NCI-H82 (cell line): ENCODE results near the gene COMMD4.
"Not testable (repeated sequence)": the region's sequence is repeated elsewhere in the genome, so short reads cannot be mapped to it uniquely, and the experiment has no call there.

Source experiments
- DNase-seq: peaks from one replicate; lab custom pipeline; 2025; lab: John Stamatoyannopoulos, UW

COMMD4 gene

DNA sequence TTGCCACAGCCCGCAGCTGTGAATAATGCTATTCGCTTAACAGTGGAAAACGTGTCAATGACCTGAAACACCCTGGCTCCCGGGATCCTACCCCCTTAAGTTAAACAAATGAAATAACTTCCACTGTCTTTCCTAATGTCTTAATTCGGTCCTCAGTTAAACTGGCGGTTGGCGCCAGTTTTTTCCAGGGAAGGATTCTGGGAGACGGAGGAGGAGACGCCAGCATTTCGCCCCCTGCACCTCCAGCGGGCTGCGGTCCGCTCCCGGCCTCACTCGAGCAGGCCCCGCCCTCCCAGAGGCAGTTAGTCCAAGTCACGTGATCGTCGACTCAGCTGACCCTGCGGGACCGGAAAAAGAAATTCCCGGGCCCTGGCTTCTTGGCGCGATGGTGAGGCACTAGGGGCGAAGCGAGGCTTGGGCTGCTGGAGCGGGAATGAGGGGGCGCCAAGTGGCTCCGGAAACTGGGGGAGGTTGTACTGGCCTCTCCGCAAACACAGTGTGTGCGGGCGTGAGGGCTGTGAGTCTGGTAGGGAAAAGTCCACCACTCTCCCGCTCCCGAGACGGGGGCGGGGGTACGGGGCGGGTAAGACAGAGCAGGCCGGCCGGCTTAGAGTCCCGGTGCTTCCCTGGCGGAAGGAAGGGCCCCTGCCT lies at the start of gene COMMD4:
TSS of gene COMMD4 (plus strand) at position 359 of the 651 bp plus-strand sequence. CDS start at position 386, 27 bp downstream.
- peak; percentile 98 for DNase-seq

DNA sequence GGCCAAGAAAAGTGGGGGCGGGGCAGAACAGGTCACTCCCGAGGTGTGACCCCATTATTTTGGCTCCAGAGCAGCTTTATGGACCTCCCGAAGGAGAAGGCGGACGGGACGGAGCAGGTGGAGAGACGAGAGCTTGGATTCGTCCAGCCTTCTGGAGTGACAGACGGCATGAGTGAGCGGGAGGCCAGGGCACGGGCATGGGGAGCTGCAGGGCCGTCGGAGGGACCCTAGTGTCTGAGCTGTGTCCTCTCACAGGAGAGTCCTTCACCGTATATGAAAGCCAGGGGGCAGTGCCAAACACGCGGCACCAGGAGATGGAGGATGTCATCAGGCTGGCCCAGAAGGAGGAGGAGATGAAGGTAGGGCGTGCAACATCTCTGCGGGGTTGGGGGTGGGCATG lies 42.2 kb upstream of the COMMD4 start:
- DNase-seq: not testable (repeated sequence)

DNA sequence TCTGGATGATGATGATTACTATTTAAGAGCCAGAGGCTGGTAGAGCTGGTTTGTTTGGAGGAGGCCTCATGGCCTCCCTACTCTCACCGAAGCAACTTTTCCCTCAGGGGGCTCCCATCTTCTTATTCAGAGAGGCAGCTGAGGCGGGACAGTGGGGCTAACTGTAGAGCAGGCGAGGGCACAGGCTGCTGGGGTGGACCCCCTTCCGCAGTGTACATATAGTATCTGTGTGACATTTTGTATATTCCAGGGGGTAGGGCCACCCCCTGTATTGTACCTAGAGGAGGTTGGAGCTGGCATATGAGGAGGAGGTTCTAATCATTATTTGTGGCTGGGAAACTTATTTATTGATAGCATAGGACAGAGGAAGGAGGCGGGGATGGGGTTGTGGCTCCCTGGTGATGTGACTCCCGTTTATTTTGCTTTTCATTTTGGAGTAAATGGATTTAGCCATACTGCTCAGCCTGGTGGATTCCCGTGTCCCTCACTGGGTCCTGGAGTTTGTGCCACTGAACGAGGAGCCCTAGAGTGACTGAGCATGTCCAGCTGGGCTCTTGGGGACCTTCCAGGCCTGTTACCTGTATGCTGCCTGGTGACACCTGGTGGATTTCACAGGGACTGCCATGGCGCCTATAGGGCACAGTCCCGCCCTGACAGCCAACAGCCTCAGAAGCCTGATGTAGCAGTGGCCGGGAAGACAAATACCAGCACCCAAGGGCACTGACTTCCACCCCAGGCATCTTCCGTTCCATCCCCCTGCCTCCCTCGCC lies 37.1 kb upstream of the COMMD4 start:
- DNase-seq: not testable (repeated sequence)

DNA sequence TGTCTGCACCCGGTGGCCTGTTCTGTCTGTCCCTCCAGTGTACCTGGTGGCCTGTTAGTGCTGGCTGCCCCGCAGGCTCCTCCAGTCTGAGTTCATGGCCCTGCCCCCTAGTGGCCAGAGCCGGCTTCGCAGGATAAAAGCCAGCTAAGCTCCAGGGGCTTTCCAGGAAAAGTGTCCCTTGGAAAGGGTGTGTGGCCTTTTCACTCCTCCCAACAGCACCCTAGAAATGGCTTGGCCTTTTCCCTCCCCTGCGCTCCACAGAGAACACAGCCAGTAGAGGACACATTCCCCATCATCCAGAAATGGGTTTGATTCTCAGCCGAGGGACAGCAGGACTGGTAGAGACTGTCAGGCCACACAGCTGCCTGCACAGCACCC lies 36.6 kb upstream of the COMMD4 start:
- not testable (repeated sequence) for DNase-seq

DNA sequence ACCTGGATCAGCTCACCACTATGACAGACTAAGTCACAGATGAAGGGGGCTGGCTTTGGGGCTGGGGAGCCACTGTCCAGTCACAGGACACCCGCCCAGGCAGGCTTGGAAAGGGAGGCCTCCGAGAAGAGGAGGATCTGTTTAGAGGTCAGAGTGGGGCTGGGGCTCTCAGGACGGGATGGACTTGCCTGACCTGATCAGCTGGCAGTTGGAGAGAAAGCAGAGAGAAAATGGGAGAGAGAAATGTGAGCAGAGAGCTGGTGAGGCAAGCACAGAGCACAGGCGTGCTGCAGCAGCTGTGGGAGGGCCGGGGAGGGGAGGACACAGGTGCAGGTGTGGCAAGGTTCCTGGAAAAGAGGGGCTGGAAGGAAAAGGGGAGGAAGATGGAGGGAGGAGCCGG lies 35.8 kb upstream of the COMMD4 start:
- DNase-seq: not testable (repeated sequence)

DNA sequence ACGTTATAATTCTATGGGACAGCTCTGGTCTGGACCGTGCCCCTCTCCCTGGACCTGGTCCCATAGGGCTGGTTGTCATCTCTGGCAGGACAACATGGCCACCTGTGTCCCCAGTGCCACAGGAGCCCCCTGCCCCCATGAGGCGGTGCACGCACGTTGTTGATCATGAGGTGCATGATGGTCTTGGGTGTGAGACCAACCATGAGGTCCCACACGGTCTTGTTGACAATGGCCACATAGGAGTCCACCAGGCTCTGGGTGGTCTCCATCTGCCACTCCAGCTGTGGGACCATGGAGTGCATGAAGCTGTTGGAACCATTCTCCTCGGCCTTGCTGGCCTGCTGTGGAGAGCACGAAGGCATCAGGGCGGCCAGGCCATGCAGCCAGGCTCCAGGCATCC lies 33.5 kb upstream of the COMMD4 start:
- DNase-seq: no peak

DNA sequence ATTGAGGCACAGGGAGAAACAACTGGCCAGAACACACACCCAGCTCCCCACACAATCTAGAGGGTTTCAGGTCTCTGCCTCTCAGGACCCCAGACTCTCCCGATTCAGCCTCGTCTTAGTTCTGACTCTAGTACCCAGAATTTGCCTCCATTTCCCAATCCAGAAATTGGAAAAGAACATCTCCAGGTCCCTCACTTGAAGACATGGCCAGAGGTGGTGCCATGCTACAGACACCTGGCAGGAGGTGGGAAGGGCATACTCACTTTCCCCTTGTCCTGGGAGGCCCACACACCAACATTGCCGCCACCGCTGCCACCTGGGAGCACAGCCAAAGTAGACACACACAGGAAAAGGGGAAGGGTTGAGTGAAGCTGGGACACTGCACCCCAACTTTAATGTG lies 33.1 kb upstream of the COMMD4 start:
- not testable (repeated sequence) for DNase-seq

DNA sequence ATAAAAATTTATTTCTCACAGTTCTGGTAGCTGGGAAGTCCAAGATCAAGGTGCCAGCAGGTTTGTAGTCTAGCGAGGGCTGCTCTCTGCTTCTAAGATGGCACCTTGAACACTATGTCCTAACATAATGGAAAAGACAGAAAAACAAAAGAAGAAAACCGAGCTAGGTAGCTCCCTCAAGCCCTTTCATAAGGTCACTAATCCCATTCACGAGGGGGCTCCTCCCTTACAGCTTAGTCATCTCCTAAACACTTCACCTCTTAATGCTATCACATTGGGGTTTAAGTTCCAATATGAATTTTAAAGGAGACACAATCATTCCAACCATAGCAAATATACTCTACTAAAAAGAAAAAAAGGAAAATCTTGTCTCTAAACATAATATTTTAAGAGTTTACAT lies 29.7 kb upstream of the COMMD4 start:
- DNase-seq: peak; percentile 51

DNA sequence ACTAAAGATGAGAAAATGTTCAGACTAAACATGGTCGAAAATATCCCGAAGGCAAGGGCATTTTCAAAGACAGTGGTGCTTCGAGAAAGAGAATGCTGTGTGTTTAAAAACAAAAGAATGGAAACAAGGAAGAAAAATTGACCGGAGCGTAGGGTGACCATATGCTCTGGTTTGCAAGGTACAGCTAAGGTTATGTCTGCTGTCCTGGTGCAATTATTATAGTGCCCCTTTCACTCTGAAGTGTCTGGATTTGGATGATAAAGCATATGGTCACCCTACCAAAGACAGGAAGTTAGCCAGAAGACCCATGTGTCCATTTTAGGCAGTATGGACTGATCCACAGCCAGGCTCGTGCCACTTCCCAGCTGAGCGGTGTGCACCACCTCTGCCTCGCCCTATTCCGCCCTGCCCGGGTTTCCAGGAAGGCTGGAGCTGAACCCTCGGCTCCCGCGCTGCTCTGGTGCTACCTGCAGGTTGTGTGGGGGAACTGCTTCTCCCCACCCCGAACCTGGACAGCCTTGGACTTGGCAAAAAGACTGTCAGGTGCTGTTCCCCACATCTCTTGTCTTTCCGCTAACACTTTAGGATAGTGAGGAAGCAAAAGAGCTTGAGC lies 28.0 kb upstream of the COMMD4 start:
- peak; percentile 82 for DNase-seq

DNA sequence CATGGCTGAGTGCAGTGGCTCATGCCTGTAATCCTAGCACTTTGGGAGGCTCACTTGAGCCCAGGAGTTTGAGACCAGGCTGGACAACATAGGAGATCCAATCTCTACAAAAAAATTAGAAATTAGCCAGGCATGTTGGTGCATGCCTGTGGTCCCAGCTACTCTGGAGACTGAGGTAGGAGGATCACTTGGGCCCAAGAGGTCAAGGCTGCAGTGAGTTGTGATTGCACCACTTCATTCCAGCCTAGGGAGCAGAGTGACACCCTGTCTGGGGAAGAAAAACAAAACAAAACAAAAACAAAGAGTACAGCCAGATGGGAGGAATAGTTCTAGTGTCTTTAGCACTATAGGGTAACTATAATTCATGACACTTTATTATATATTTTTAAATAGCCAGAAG lies 26.2 kb upstream of the COMMD4 start:
- no peak for DNase-seq

DNA sequence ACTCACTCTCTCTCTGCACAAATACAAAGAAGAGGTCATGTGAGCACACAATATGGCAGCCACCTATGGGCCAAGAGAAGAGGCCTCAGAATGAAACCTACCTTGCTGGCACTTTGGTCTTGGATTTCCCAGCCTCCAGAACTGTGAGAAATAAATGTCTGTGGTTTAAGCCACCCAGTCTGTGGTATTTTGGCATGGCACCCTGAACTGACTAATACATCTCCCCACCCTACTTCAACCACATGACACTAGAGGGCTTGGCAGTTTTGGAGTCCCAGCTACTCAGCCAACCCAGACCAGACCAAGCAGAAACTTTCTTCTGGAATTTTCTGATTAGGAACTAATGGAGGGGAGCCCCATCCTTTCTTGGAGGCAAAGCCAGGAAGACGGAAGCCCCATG lies 23.3 kb upstream of the COMMD4 start:
- DNase-seq: not testable (repeated sequence)

DNA sequence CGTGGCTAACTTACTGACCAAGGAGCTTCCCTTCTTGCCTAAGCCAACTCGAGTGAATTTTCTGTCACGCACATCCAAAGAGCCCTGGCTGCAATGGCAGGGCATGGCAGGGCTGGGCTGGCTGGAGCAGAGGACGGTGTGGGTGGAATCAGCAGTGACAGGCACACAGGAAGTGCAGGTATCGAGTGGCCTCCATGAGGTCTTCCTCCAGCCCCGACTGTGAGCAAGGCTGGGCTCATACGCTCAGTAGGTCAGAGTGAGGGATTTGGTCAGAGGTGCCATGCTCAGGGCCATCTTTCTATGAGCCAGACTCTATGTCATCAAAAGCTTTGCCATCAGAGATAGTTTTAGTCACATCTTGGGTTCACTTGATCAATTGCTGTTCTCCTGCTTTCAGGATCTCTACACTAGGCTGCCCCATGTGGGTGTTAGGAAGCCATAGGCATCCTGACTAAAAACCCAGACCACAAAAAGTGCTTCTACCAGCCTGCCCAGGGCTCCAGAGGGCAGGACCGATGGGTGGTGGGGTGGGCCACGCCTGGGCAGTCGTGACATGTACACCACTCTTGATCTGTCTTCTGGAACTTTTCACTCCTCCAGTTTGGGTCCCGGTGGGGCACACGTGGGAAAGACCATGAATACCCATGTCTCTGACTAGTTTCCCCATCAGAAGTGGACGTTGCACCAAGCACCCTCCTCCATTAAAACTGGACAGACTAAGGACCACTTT lies 22.6 kb upstream of the COMMD4 start:
- no peak for DNase-seq

DNA sequence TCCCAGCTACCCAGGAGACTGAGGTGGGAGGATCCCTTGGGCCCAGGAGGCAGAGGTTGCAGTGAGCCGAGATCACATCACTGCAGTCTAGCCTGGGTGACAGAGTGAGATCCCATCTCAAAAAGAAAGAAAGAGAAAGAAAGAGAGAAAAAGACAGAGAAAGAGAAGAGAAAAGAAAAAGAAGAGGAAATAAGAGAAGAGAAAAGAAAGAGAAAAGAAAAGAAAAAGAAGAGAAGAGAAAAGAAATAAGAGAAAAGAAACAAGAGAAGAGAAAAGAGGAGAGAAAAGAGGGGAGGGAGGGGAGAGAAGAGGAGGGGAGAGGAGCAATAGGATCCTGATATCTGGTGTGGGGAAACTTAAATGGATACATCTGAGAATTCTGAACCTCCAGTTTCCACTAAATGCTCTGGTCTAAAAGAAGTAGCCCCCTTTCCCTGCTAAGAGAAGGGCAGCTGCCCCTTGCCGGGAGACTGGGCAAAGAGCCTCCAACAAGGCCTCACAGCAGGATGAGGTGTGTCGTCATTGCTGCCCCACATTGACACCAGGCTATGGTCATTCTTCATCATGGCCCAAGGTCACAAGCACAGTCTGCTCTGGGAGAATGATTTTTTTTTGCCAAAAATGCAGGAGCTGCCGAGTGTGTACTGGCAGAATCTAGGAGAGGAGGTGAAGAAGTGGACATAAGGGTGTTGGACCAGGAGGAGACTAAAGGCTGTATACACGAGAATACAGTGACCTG lies 21.1 kb upstream of the COMMD4 start:
- no peak for DNase-seq

DNA sequence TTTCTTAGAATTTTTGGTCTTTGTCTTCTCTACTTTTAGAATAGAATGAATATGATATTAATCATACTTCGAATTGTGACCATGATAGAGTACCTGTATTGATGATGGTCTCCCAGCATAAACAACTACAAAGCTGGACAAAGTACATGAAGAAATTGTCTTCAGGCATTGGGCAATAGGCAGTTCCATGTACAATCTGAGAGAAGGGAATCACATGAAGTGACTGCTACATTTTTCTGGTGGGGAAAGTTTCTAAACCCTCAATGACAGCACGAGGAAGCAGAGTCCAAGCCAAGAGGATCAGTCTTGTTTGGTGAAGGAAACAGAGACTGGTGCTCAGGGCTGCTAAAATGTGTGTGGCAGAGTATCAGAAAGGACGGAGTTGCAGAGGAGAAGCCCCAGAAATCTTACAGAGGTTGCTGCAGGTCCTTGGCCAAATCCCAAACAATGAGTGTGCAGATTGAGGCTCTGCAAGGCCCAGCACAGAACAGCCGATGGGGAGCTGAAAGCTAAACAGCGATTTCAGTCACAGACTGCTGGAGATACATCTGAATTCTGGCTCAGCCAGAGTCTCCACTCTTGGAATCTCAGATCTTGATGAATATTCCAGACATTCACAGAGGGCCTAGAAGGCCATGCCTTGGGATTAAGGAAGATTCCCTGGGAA lies 16.5 kb upstream of the COMMD4 start:
- DNase-seq: not testable (repeated sequence)

DNA sequence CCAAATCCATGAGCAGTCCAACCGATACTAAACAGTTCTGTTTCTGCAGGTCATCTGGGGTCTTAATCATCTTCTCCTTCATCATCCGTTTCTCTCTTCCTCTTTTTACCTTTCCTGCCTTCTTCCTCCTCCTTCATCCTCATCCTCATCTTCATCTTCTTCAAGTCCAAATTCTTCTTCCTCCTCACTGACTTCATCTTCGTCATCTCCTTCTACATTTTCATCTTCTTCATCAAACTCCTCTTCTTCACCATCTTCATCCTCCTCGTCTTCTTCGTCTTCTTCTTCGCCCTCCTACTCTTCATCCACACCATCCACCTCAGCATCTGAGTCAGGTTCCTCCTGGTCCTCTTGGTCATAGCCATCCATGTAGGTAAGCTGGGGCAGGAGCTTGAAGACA lies 14.2 kb upstream of the COMMD4 start:
- no peak for DNase-seq

DNA sequence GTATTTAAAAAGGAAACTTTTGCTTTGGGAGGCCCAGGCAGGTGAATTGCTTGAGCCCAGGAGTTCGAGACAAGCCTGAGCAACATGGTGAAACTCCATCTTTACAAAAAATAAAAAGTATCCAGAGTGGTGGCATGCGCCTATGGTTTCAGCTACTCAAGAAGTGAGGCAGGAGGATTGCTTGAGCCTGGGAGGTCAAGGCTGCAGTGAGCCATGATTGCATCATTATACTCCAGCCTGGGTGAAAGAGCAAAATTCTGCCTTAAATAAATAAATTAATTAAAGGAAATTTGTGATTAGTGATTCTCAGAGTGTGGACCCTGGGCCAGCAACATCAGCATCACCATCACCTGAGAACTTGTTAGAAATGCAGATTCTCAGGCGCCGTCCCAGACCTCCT lies 9.9 kb upstream of the COMMD4 start:
- DNase-seq: no peak

DNA sequence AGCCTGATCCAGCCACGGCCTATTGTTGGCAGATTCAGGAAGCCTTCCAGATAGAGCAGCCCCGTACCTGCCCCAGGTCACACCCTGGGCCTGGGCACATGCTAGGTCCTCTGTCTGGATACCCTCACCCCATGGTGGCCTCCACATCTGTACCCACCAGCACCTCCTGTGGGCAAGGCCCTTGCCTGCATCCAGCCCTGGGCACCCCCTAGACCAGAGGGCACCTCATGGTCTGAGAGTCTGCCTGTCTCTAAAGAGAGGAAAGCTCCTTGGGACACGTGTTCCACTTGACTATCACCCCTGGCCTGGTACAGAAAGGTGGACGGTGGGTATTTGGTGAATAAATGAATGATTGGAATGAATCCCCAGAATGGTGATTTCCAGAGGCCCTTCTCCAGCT lies 8.9 kb upstream of the COMMD4 start:
- DNase-seq: no peak

DNA sequence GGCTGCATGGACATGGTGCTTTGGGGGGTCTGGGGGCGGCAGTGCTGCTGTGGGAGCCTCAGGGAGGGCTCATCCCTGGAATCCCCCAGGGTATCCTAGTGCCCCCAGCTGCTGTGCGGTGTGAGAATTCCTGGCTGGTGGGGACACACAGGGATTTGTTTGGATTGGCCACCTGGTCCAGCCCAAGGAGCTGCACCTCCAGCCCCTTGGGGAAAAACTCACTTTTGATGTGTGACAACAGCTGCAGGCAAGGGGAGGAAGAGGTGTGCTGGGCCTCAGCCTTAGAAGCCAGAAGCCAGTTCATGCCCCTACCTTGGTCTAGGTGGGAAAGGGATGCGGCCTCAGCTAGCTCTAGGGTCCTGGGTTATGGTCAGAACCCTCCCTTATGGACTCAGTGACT lies 8.4 kb upstream of the COMMD4 start:
- no peak for DNase-seq

DNA sequence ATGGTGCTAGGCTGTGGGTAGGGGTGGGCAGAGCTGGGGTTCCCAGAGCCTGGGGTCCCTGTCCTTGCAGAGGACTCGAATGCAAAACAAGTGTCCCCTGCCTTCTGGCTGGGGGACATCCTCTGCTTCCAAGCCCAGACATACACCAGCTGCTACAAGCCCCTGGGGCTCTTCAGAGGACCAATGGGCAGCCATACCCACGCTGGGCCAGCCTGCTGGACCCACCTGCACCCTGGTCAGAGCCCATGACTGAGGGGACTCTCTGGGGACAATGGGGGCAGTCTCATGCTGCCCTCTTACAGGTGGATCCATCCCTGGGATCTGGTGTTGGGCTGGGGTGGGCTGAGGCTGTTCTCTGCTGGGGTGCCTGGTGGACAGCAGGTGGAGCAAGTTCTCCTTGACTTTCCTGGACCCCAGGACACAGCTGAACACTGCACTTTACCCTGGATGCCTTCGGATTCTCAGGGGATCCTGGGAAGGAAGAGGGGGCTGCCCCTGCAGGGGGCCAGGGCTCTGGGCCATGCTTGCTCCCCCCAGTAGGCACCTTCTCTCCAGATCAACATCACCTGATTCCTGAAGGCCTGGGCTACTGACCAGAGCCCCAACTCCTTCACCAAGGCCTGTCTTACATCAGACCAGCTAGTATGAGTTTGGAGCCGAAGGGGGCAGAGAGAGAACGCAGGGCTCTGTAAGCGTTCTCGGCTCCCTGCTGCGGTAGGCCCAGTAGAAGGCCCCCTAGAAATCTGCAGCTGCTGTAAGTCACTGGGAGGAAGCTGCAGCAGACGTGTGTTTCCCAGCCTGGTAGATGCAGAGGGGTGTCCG lies 7.2 kb upstream of the COMMD4 start:
- DNase-seq: no peak

DNA sequence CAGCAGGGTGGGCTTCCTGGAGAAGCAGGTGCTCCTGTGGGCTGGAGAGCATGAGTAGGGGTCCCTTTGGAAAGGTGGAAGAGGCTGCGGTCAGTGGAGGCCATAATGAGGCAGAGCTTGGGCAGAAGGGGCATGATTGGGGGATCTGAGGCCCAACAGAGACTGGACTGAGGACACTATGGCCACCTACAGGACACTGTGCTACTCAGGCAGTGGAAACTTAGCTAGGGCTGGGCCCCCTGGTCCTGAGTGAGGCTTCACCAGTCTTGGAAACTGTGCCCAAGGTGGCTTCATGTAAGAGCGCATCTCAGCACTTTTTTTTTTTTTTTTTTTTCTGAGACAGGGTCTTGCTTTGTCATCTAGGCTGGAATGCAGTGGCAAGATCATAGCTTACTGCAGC lies 6.3 kb upstream of the COMMD4 start:
- DNase-seq: no peak
